ENCODE measurements around the gene MCM9.

MCM9 gene

GRCh38 chr6:118890997-118891790 lies 43.8 kb downstream of the MCM9 start:
- TF ChIP-seq CTCF (IDR thresholded peaks at IDR 0.05) = no peak
- Histone ChIP-seq H3K27ac (no peak overlapping the region), H3K4me3 (no peak overlapping the region)
- DNase-seq (ENCODE audit: low spot score) = no peak

- no peak for TF ChIP-seq CTCF (IDR thresholded peaks at IDR 0.05)
- H3K4me3 ChIP-seq = no peak overlapping the region
- H3K27ac ChIP-seq = no peak overlapping the region
- DNase-seq (ENCODE audit: low spot score) = no peak
Measured at GRCh38 chr6:118889163-118889562, 45.8 kb downstream of the MCM9 start.

GRCh38 chr6:118886641-118887040 lies 48.3 kb downstream of the MCM9 start:
- no peak overlapping the region for H3K27ac ChIP-seq
- DNase-seq (ENCODE audit: low spot score) = no peak
- no peak overlapping the region for H3K4me3 ChIP-seq
- no peak for TF ChIP-seq CTCF (IDR thresholded peaks at IDR 0.05)

GRCh38 chr6:118882314-118882905 lies 52.5 kb downstream of the MCM9 start:
- Histone ChIP-seq H3K4me3 (no peak overlapping the region), H3K27ac (no peak overlapping the region)
- no peak for TF ChIP-seq CTCF (IDR thresholded peaks at IDR 0.05)
- no peak for DNase-seq (ENCODE audit: low spot score)

GRCh38 chr6:118881440-118882313 lies 53.3 kb downstream of the MCM9 start:
- TF ChIP-seq CTCF (IDR thresholded peaks at IDR 0.05) = no peak
- no peak for DNase-seq (ENCODE audit: low spot score)
- H3K4me3 ChIP-seq = no peak overlapping the region
- H3K27ac ChIP-seq = no peak overlapping the region

- TF ChIP-seq CTCF (IDR thresholded peaks at IDR 0.05) = no peak
- Histone ChIP-seq H3K4me3 (no peak overlapping the region), H3K27ac (no peak overlapping the region)
- no peak for DNase-seq (ENCODE audit: low spot score)
Measured at GRCh38 chr6:118877806-118878205, 57.2 kb downstream of the MCM9 start.
